H1 (cell line): ENCODE measurements around the gene GALNT12. TPM values are rescaled to one million over a fixed set of nuclear protein-coding genes. Genes with fewer than 3 reads are reported as not detected.

Experiments
- CTCF ChIA-PET: fragments of 300-600 bp; sonication (Branson Sonifier 250); formaldehyde crosslinking; loops from one replicate; lab custom pipeline; 2021; ENCODE audit not compliant: partially characterized antibody; lab: Charles Lee
- POLR2A ChIA-PET: fragments of 300-600 bp; sonication (Branson Sonifier 250); formaldehyde crosslinking; loops from one replicate; lab custom pipeline; 2021; ENCODE audit warnings: inconsistent platforms; ENCODE audit not compliant: partially characterized antibody; lab: Charles Lee
- DNase-seq, 2 experiments: peaks; one replicate each; pipeline versions ENCODE4 v3.0.0 to v3.0.0-alpha.2; 2010 to 2022; ENCODE audit warnings: low spot score in 2 of 2, low read depth in 1 of 2, mixed read lengths in 1 of 2
- FAIRE-seq: peaks from 2 replicates; lab custom pipeline; 2011; peaks lifted over from hg19 to GRCh38; lab: Jason Lieb, UNC
- H2AFZ ChIP-seq: 2 replicates; pipeline ENCODE4 v1.8.1; 2012; ENCODE audit warnings: low read length, inconsistent platforms
- H2AK5ac ChIP-seq: 2 replicates; pipeline ENCODE4 v1.6.1; 2013; ENCODE audit warnings: low read depth, low read length
- H2BK120ac ChIP-seq: replicated peaks from 2 replicates; pipeline ENCODE3; 2013; ENCODE audit warnings: low read depth, low read length, inconsistent platforms
- H2BK12ac ChIP-seq: 2 replicates; pipeline ENCODE4 v1.6.1; 2013; ENCODE audit warnings: low read depth, low read length
- H2BK15ac ChIP-seq: 2 replicates; pipeline ENCODE4 v1.6.1; 2013; ENCODE audit warnings: low read length
- H2BK20ac ChIP-seq: 2 replicates; pipeline ENCODE4 v1.6.1; 2013; ENCODE audit warnings: low read length
- H2BK5ac ChIP-seq: 2 replicates; pipeline ENCODE4 v1.6.1; 2013; ENCODE audit warnings: low read depth, low read length
- H3K14ac ChIP-seq: 2 replicates; pipeline ENCODE4 v1.6.1; 2013; ENCODE audit warnings: inconsistent platforms; ENCODE audit not compliant: insufficient read length
- H3K18ac ChIP-seq: 2 replicates; pipeline ENCODE4 v1.6.1; 2013; ENCODE audit warnings: low read length; ENCODE audit errors: extremely low read depth
- H3K23ac ChIP-seq: 2 replicates; pipeline ENCODE4 v1.6.1; 2013; ENCODE audit warnings: inconsistent platforms; ENCODE audit not compliant: insufficient read length
- H3K23me2 ChIP-seq: 2 replicates; pipeline ENCODE4 v1.6.1; 2013; ENCODE audit warnings: low read depth, low read length
- H3K27ac ChIP-seq: 2 replicates; pipeline ENCODE4 v1.6.1; 2011; ENCODE audit warnings: low read depth, low read length, inconsistent platforms
- H3K27me3 ChIP-seq, 4 experiments: replicated peaks in 1 of 4; 1 replicate in 1 of 4; 2 replicates in 3 of 4; pipeline versions ENCODE4 v1.6.1 to v1.8.1; 2011 to 2013; ENCODE audit warnings: low read length in 3 of 4, mild to moderate bottlenecking in 3 of 4, inconsistent platforms in 2 of 4, mixed read lengths in 2 of 4, moderate library complexity in 1 of 4; ENCODE audit not compliant: control insufficient read depth in 3 of 4, insufficient read depth in 3 of 4; ENCODE audit errors: extremely low read depth in 1 of 4
- H3K36me3 ChIP-seq, 4 experiments: 2 replicates each; pipeline versions ENCODE4 v1.6.1 to v1.8.1; 2011 to 2013; ENCODE audit warnings: mild to moderate bottlenecking in 4 of 4, low read length in 3 of 4, moderate library complexity in 2 of 4, control low read depth in 1 of 4, inconsistent platforms in 1 of 4; ENCODE audit not compliant: insufficient read depth in 4 of 4, control insufficient read depth in 2 of 4
- H3K4ac ChIP-seq: replicated peaks from 2 replicates; pipeline ENCODE3; 2013; ENCODE audit warnings: low read length, low read depth, mixed read lengths, inconsistent platforms; ENCODE audit not compliant: insufficient read length
- H3K4me1 ChIP-seq, 4 experiments: replicated peaks in 1 of 4; 1 replicate in 1 of 4; 2 replicates in 3 of 4; pipeline versions ENCODE4 v1.6.1 to v1.8.1; 2011 to 2013; ENCODE audit warnings: low read length in 3 of 4, inconsistent platforms in 2 of 4, mixed read lengths in 1 of 4; ENCODE audit not compliant: insufficient read depth in 4 of 4, control insufficient read depth in 3 of 4
- H3K4me2 ChIP-seq, 2 experiments: 2 replicates each; pipeline versions ENCODE4 v1.6.1 to v1.8.1; 2011 to 2013; ENCODE audit warnings: low read depth in 2 of 2, low read length in 2 of 2, control low read depth in 1 of 2, inconsistent platforms in 1 of 2, mild to moderate bottlenecking in 1 of 2; ENCODE audit not compliant: insufficient read depth in 1 of 2
- H3K4me3 ChIP-seq, 4 experiments: fragments of 200-600, 300-600 bp in 1 of 4; sonication (generic), shearing (Covaris generic), sonication (Bioruptor Twin) in 1 of 4; 2 replicates each; pipeline versions ENCODE4 v1.5.1 to v1.8.1; 2011 to 2016; ENCODE audit warnings: low read length in 4 of 4, low read depth in 3 of 4, control low read depth in 2 of 4, inconsistent platforms in 2 of 4, mild to moderate bottlenecking in 2 of 4, mixed read lengths in 1 of 4, moderate library complexity in 1 of 4; ENCODE audit not compliant: insufficient read depth in 2 of 4; ENCODE audit errors: extremely low read depth in 1 of 4
- H3K56ac ChIP-seq: replicated peaks from 2 replicates; pipeline ENCODE3; 2013; ENCODE audit warnings: low read depth, mild to moderate bottlenecking, mixed read lengths, low read length, inconsistent platforms; ENCODE audit not compliant: insufficient read length
- H3K79me1 ChIP-seq: 2 replicates; pipeline ENCODE4 v1.6.1; 2013; ENCODE audit warnings: low read depth, low read length, control low read depth
- H3K79me2 ChIP-seq, 2 experiments: 2 replicates each; pipeline versions ENCODE4 v1.6.1 to v1.8.1; 2012 to 2013; ENCODE audit warnings: low read length in 2 of 2, mild to moderate bottlenecking in 2 of 2, inconsistent platforms in 1 of 2; ENCODE audit not compliant: insufficient read depth in 2 of 2, control insufficient read depth in 1 of 2
- H3K9ac ChIP-seq, 4 experiments: replicated peaks in 1 of 4; 1 replicate in 1 of 4; 2 replicates in 3 of 4; pipeline versions ENCODE4 v1.6.1 to v1.8.1; 2011 to 2013; ENCODE audit warnings: low read depth in 3 of 4, low read length in 3 of 4, control low read depth in 2 of 4, mild to moderate bottlenecking in 2 of 4, moderate library complexity in 2 of 4, inconsistent platforms in 1 of 4; ENCODE audit errors: extremely low read depth in 1 of 4
- H3K9me3 ChIP-seq, 2 experiments: 2 replicates each; pipeline versions ENCODE4 v1.6.1 to v1.8.1; 2012 to 2013; ENCODE audit warnings: mild to moderate bottlenecking in 2 of 2, moderate library complexity in 2 of 2, control low read depth in 1 of 2, inconsistent platforms in 1 of 2, low read depth in 1 of 2, low read length in 1 of 2, mixed read lengths in 1 of 2; ENCODE audit not compliant: insufficient read depth in 2 of 2
- H4K20me1 ChIP-seq, 2 experiments: replicated peaks in 1 of 2; 2 replicates each; pipeline versions ENCODE3 to v1.8.1; 2011 to 2013; ENCODE audit warnings: inconsistent platforms in 2 of 2, low read length in 2 of 2, mild to moderate bottlenecking in 1 of 2; ENCODE audit not compliant: insufficient read depth in 2 of 2, control insufficient read depth in 1 of 2
- H4K5ac ChIP-seq: 2 replicates; pipeline ENCODE4 v1.6.1; 2013; ENCODE audit warnings: low read length, low read depth, mixed read lengths, inconsistent platforms; ENCODE audit not compliant: insufficient read length
- H4K8ac ChIP-seq: 2 replicates; pipeline ENCODE4 v1.8.0; 2013; ENCODE audit warnings: mild to moderate bottlenecking, moderate library complexity, low read length, inconsistent platforms; ENCODE audit not compliant: insufficient read depth; ENCODE audit errors: extremely low read depth
- H4K91ac ChIP-seq: replicated peaks from 2 replicates; pipeline ENCODE3; 2013; ENCODE audit warnings: low read length, mixed read lengths, inconsistent platforms; ENCODE audit not compliant: insufficient read length
- CHD2 ChIP-seq: IDR thresholded peaks from 2 replicates; pipeline ENCODE4 v1.6.1; 2012; ENCODE audit warnings: low read length, improper control_type of control experiment
- HDAC6 ChIP-seq: IDR thresholded peaks from one replicate; pipeline ENCODE4 v1.7.1; 2012; ENCODE audit warnings: low read depth, mild to moderate bottlenecking, inconsistent platforms, low read length, moderate library complexity
- POLR2A ChIP-seq, 2 experiments: IDR thresholded peaks; 1 replicate in 1 of 2; 2 replicates in 1 of 2; pipeline ENCODE4 v1.6.1; 2011; ENCODE audit warnings: low read depth in 2 of 2, low read length in 2 of 2, mild to moderate bottlenecking in 2 of 2; ENCODE audit errors: control extremely low read depth in 1 of 2
- RFX5 ChIP-seq: IDR thresholded peaks from 2 replicates; pipeline ENCODE4 v1.6.1; 2011; ENCODE audit warnings: low read depth, low read length, improper control_type of control experiment, borderline replicate concordance
- RNF2 ChIP-seq: fragments of 200-900, 300-1000 bp; sonication (generic); IDR thresholded peaks from 2 replicates; pipeline ENCODE4 v1.7.1; 2016; ENCODE audit warnings: borderline replicate concordance, low read depth, mild to moderate bottlenecking, antibody characterized with exemption, low read length; ENCODE audit not compliant: poor library complexity, severe bottlenecking; ENCODE audit errors: missing control alignments
- SIN3A ChIP-seq, 2 experiments: IDR thresholded peaks in 1 of 2; conservative IDR thresholded peaks in 1 of 2; 2 replicates each; pipeline ENCODE4 v1.6.1; 2011 to 2012; ENCODE audit warnings: low read length in 2 of 2, improper control_type of control experiment in 1 of 2, low read depth in 1 of 2, mild to moderate bottlenecking in 1 of 2
- SP2 ChIP-seq: IDR thresholded peaks from 2 replicates; pipeline ENCODE4 v1.6.1; 2012; ENCODE audit warnings: mild to moderate bottlenecking, low read length, inconsistent platforms
- TAF1 ChIP-seq: IDR thresholded peaks from 2 replicates; pipeline ENCODE4 v1.6.1; 2011; ENCODE audit warnings: mild to moderate bottlenecking, low read depth, low read length
- TAF7 ChIP-seq: optimal IDR thresholded peaks from 2 replicates; pipeline ENCODE3; 2011; ENCODE audit warnings: low read depth, mild to moderate bottlenecking, inconsistent platforms, low read length, moderate library complexity, borderline replicate concordance
- WGBS, 2 experiments: shearing (Covaris generic) in 1 of 2; methylation state at CpG; one replicate each; pipeline versions ENCODE4 v1.1.6 to v1.1.7; 2013 to 2015; ENCODE audit warnings: low lambda C conversion rate in 2 of 2, mixed read lengths in 2 of 2, inconsistent platforms in 1 of 2, low coverage in 1 of 2, missing lambda C conversion rate in 1 of 2; ENCODE audit not compliant: insufficient replicate concordance in 2 of 2, insufficient coverage in 1 of 2, insufficient read length in 1 of 2; ENCODE audit errors: extremely low coverage in 1 of 2, missing lambda C conversion rate in 1 of 2; 5-methylcytosine and 5-hydroxymethylcytosine counted together
- polyA plus RNA-seq, 7 experiments: library from polyadenylated mRNA; depleted of rRNA in 3 of 7; stranded (reverse) in 5 of 7; unstranded in 2 of 7; fragments of >200 nt in 5 of 7; fragments of 200-250 nt in 2 of 7; gene quantifications; 1 replicate in 5 of 7; 2 replicates in 1 of 7; 4 replicates in 1 of 7; pipeline versions ENCODE4 v1.2.1 to v1.2.3, GENCODE V29; 2011 to 2013; ENCODE audit warnings: missing spikeins in 2 of 7, mixed read lengths in 2 of 7
- total RNA-seq: library from RNA; stranded (reverse); fragmentation: NEBNext Ultra II Directional; extraction: Animal tissue kit (Norgen Biotek cat#: 25700); gene quantifications from 2 replicates; pipeline ENCODE4 v1.2.1, GENCODE V29; 2021
- TF ChIP-seq, protein P1 (sequence below): IDR thresholded peaks from 2 replicates; pipeline ENCODE4 v1.6.1; 2012; ENCODE audit warnings: inconsistent platforms
- TF ChIP-seq, protein P2 (sequence below), 3 experiments: IDR thresholded peaks; 1 replicate in 2 of 3; 2 replicates in 1 of 3; pipeline versions ENCODE4 v1.5.1 to v1.6.1; 2011; ENCODE audit warnings: low read length in 3 of 3, mild to moderate bottlenecking in 3 of 3, inconsistent platforms in 2 of 3, low read depth in 1 of 3, moderate library complexity in 1 of 3; ENCODE audit not compliant: insufficient read depth in 1 of 3; ENCODE audit errors: control extremely low read depth in 1 of 3

GALNT12 gene
- total and polyA plus RNA-seq, 2 of the 8 experiments (the other 6 are each of a cell fraction or from before 2014, with no cell fraction given), result 16.2 to 19.6 TPM

DNA sequence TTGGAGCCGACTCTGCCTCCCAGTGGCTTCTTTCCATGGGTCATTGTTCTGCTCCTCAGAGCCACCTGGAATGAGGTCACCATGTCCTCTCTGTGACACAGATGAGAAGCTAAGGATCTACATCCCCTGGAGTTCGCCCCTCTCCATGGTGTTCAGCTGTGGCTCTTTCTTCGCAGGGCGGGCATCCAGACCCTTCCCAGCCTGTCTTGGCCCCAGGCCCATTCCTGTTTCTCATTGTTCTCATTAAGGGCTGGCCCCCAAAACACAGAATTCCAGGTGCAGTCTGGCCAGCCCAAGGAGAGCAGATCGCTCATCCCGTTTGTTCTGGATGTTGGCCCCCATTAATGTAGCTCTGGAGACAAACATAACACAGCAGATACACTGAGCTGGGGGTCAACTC, 69.8 kb downstream of the GALNT12 start:
- Histone ChIP-seq H3K4me3 (no peak overlapping the region), H3K23me2 (no peaks in the 10 kb centered on the region; the same call in 1 of the 2 replicates), H4K20me1 (no peaks in the 10 kb centered on the region), H3K14ac (no peak overlapping the region), H3K79me2 (no peaks in the 10 kb centered on the region), H3K36me3 (no peaks in the 10 kb centered on the region), H2BK5ac (no peak overlapping the region), H2BK15ac (no peak overlapping the region), H2AK5ac (no peak overlapping the region), H3K4me2 (no peak overlapping the region), H3K27ac (no peak overlapping the region), H3K27me3 (no peaks in the 10 kb centered on the region), H2BK20ac (no peak overlapping the region), H2AFZ (no peak overlapping the region), H3K4ac (no peak overlapping the region), H3K9ac (no peak overlapping the region), H3K4me1 (no peaks in the 10 kb centered on the region), H2BK12ac (no peak overlapping the region), H3K56ac (no peak overlapping the region), H4K8ac (no peak overlapping the region; the same call in 1 of the 2 replicates), H3K18ac (no peak overlapping the region), H4K91ac (no peak overlapping the region), H4K5ac (no peak overlapping the region), H3K9me3 (no peaks in the 10 kb centered on the region), H3K79me1 (no peaks in the 10 kb centered on the region), H3K23ac (no peak overlapping the region), H2BK120ac (no peak overlapping the region)
- DNase-seq, result no peak
- ChIA-PET POLR2A (no interaction called here), CTCF (interaction anchor here (0.6 kb wide), 1 partner anchor 98 kb away, joined by 3 read pairs; no protein-coding TSS in a partner anchor)
- 91% methylated on average over 6 of the region's 6 CpGs; no CpG with 5 or more reads in 1 of the 2 experiments for WGBS, 2 experiments
- no peak for FAIRE-seq
- TF ChIP-seq, protein P1, sequence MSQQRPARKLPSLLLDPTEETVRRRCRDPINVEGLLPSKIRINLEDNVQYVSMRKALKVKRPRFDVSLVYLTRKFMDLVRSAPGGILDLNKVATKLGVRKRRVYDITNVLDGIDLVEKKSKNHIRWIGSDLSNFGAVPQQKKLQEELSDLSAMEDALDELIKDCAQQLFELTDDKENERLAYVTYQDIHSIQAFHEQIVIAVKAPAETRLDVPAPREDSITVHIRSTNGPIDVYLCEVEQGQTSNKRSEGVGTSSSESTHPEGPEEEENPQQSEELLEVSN, result no peak
- no peak for TF ChIP-seq TAF1
- TF ChIP-seq RNF2, result no peak
- TF ChIP-seq, protein P2, sequence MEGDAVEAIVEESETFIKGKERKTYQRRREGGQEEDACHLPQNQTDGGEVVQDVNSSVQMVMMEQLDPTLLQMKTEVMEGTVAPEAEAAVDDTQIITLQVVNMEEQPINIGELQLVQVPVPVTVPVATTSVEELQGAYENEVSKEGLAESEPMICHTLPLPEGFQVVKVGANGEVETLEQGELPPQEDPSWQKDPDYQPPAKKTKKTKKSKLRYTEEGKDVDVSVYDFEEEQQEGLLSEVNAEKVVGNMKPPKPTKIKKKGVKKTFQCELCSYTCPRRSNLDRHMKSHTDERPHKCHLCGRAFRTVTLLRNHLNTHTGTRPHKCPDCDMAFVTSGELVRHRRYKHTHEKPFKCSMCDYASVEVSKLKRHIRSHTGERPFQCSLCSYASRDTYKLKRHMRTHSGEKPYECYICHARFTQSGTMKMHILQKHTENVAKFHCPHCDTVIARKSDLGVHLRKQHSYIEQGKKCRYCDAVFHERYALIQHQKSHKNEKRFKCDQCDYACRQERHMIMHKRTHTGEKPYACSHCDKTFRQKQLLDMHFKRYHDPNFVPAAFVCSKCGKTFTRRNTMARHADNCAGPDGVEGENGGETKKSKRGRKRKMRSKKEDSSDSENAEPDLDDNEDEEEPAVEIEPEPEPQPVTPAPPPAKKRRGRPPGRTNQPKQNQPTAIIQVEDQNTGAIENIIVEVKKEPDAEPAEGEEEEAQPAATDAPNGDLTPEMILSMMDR (IDR thresholded peaks at IDR 0.05; ENCODE audit: control extremely low read depth in 1 of 3, insufficient read depth in 1 of 3, low read depth in 1 of 3, low read length in 3 of 3), result no peak
- no peak for TF ChIP-seq SP2
- no peak for TF ChIP-seq HDAC6
- no peak for TF ChIP-seq CHD2
- TF ChIP-seq RFX5, result no peak
- no peak for TF ChIP-seq POLR2A (IDR thresholded peaks at IDR 0.05; ENCODE audit: control extremely low read depth in 1 of 2, low read depth in 2 of 2, low read length in 2 of 2)
- TF ChIP-seq SIN3A (conservative IDR thresholded peaks at IDR 0.05 in 1 of 2, IDR thresholded peaks at IDR 0.05 in 1 of 2; ENCODE audit: low read depth in 1 of 2, low read length in 2 of 2), result no peak
- TF ChIP-seq TAF7, result no peak
